NCI-H2196 treated with DMSO at 0.1 percent for 48 hours (cell line): ENCODE measurements around the gene MYO5B.
"Not testable (repeated sequence)": the region's sequence is repeated elsewhere in the genome, so short reads cannot be mapped to it uniquely, and the experiment has no call there.

Source experiments
- DNase-seq: peaks from one replicate; lab custom pipeline; 2025; ENCODE audit not compliant: unreplicated experiment; lab: John Stamatoyannopoulos, UW

MYO5B gene

DNA sequence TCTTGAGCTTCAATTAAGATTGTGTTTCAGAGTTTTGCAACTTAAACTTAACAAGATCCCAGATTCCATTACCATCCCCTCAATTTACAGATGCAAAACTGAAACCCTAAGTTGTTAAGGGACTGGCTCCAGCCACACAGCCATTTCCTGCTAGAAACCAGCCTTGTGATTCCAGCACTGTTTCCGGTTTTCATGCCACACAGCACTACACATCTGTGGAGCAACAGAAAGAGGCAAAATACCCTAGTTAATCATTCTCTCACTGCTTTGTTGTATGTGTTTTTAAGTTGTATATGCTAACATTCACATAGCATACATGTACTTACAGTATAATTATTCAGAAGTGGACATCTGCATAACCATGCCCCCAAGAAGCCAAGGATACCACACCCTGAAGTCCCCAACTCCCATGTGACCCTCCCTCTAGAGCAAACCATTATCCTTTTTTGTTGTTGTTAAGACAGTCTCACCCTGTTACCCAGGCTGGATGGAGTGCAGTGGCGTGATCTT is 87.4 kb downstream of the MYO5B start:
- no peak for DNase-seq

DNA sequence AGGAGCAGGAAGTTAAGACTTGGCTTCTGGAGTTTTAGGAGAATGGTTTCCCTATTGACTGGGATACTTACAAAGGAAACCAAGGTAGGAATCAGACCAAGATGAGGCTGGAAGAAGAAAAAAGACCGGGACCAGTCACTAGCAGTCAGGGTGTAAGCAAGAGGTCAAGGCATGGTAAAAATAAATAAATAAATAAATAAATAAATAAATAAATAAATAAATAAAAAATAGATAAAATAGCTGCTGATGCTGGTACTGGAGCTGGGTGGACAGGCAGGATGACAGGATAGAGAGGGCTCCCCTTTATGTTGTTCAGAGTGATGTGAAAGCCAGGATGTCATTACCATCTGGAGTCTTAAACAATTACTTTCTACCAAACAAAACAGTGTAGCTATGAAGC is 89.9 kb downstream of the MYO5B start:
- DNase-seq, result no peak

DNA sequence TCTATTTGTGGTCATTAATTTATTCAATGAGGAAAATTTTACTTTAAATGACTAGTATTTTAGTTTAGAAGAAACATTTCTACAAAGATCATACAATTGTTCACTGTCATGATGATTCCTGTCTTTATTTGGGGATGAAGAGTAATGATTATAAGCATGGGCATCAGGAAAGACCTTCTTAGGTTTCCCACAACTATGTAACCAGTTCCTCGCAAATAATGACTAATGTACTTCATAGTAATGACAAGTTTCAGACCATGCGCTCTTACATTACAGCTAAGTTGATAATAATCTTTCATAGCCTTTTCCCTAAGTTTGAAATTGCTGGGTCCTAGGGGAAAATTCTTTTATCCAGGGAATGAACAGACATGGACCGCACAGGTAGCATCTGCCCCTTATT is 90.5 kb downstream of the MYO5B start:
- no peak for DNase-seq

DNA sequence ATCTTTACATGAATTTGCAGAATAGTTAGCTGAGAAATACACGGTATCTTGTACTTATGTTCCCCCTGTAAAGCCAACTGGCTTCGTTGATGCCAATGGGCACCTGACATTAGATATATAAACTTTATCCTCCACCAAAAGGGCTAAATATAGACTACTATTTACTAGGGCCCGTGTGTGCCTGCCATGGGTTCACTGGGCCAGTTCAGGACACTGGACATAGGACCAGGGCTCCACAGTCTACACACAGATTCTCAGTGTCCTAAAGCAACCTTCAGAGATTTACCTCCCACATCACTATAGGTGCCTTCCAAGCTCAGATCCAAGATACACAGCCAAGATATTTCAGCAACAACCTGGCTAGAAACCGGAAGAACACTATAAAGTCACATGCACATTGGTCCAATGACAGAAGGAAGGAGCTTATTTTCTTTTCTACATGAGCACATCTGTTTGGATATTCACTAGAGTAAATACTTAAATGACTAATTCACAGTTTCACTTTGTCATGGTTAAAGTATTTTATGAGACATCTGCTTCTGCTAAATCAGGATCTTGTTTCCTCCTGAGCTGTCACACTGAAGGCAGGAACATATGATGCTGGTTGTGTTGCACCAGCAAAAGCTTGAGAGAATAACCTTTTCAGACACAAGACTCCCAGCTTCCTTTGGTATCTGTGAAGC is 95.1 kb downstream of the MYO5B start:
- DNase-seq, result peak; percentile 44

DNA sequence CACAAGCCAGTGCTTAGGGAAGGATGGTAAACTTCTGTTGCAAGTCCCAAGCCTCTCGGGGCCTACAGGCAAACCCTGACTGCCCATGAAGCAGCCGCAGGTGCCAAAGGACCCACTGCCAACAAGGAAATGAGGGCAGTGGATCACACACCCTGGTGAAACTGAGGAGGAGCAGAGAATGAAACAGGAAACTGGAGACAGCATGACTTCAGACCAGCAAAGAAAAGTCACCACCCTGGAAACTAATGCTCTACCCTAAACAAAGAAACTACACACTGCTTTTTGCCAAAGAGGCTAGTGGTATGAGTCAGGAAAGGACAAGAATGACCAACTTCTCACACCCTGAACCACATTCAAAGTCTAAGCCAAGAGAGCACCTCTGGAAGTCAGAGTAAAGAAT is 97.2 kb downstream of the MYO5B start:
- DNase-seq, result peak; percentile 51

DNA sequence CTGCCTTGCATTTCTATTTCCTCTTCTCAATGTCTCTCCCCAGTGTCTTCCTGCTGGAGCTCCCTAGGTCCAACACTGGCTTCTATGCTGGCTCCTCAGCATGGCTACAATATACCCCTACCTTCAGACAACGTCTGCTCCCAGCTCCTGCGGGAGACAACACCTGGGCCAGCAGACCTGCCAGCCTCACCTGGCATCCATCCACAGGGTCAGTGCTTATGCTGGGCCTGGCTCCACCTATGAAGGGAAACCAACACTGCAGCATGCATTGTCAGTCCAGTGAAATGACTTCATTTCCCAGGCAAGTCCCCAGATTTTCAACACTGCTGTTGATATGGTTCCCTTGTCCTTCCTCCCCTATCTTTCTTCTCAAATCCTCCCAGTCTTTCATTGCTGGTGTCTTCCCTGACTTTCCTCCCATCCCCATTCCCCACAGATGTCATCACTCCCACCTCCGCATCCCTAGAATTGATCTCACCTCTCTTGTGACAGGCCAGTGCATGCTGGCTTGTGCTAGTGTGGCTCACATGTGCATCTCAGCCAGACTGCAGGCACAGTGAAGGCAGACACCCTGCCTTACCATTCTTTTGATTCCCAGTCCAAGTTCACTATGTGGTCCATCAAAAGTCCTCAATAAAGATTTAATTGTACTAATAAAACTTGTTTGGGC is 98.0 kb downstream of the MYO5B start:
- DNase-seq, result peak; percentile 53

DNA sequence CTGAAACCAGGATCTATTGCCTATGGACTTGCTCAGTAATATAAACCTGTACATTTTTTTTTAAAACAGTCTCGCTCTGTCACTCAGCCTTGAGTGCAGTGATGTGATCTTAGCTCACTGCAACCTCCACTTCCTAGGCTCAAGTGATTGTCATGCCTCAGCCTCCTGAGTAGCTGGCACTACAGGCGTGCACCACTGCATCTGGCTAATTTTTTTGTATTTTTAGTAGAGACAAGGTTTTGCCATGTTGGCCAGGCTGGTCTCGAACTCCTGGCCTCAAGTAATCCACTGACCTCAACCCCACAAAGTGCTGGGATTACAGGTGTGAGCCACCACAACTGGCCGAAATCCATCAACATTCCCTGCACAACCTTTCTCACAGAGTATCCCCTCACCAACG is 100.2 kb downstream of the MYO5B start:
- DNase-seq, result not testable (repeated sequence)

DNA sequence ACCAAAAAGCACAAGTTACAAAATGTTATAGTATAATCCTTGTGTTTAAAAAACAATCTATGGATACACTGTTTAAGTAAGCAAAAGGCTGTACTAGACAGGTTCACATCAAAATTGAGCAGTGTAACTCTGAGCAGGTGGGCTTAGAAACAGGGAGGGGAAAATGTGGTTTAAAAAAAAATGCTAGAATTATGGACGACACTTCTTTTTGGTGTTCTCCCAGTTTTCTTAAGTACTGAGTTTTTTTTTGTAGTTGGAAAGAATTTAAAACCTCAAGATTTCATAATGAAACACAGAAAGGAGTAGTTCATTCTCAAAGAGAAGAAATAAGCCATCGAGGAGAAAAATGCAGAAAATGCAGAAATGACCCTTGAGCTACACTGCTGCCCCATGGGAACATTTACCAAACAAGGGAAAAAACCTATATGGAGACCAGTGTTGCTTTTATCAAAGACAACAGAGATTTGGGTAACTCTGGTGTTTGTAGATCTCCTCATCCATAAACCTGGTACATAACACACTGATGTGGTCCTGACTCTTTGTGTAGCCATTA is 100.7 kb downstream of the MYO5B start:
- no peak for DNase-seq

DNA sequence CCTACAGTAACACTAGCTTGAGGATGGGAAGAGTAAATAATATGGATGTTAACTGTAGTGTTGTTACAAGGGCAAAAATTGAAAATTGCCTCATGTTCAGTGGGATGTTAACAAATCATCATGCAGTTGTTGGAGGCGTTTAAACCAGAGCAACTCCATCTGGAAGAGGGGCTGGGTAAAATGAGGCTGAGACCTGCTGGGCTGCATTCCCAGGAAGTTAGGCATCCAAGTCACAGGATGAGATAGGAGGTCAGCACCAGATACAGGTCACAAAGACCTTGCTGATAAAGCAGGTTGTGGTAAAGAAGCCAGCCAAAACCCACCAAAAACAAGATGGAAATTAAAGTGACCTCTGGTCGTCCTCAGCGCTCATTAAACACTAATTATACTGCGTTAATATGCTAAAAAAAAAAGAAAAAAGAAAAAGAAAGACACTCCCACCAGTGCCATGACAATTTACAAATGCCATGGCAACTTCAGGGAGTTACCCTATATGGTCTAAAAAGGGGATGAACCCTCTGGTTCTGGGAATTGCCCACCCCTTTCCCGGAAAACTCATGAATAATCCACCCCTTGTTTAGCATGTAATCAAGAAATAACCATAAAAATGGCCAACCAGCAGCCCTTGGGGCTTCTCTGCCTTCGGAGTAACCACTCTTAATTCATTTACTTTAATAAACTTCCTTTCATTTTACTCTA is 101.4 kb downstream of the MYO5B start:
- DNase-seq, result no peak

DNA sequence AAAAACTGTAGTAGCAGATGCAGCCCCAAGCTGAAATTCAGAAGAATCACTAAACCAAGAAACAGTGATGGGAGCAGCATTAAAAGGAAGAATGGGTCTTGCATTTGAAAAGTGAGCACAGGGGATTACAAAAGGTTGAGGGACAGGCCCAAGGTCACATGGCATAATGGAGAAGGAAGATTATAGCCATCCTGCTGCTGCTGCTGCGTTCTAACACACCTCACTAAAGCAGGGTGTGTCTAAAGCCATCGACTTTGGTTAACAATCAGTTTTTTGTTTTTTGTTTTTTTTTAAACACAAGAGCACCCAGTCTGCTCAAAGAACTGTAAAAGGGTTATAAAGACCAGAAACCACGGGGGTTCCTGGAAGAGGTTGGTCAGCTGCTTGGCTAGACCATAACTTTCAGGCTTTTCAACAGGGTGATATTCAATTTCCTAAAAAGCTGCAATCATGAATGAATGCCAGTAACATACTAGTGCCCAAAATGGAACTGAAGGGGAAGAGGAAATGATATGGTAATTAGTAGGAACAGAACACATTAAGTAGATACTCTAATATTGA is 102.6 kb downstream of the MYO5B start:
- DNase-seq, result no peak

DNA sequence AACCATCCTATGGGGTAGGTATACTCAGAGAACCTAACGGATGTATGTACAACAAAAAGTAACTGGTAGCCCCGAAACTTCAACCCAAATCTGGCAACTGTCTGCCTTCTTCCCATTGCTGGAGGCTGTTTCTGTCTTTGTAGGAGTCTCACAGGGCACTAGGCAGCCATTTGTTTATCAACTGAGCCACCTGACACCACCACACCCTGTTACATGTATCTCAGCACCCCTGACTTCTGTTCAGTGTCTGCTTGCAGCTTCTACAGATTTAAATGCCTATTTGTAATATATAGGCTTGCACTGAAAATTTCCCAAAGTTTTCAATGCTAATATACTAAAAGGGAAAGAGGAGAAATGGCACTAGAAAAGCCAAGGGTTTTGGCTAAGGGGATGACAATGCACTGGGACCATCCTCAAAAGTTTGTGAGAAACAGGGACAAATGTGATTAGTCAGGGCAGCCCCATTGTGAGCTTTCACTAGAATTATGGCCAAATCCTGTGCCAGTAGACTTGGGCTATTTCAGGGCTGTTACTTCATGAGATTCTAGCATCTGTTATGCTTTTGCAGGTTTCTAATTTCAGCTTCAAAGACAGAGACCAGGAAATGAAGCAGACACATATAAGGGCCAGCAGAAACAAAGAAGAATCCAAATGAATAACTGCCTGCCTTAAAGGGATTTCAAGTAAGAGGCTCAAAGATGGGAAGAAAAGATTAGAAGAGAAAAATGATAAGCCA is 103.3 kb downstream of the MYO5B start:
- peak; percentile 25 for DNase-seq

DNA sequence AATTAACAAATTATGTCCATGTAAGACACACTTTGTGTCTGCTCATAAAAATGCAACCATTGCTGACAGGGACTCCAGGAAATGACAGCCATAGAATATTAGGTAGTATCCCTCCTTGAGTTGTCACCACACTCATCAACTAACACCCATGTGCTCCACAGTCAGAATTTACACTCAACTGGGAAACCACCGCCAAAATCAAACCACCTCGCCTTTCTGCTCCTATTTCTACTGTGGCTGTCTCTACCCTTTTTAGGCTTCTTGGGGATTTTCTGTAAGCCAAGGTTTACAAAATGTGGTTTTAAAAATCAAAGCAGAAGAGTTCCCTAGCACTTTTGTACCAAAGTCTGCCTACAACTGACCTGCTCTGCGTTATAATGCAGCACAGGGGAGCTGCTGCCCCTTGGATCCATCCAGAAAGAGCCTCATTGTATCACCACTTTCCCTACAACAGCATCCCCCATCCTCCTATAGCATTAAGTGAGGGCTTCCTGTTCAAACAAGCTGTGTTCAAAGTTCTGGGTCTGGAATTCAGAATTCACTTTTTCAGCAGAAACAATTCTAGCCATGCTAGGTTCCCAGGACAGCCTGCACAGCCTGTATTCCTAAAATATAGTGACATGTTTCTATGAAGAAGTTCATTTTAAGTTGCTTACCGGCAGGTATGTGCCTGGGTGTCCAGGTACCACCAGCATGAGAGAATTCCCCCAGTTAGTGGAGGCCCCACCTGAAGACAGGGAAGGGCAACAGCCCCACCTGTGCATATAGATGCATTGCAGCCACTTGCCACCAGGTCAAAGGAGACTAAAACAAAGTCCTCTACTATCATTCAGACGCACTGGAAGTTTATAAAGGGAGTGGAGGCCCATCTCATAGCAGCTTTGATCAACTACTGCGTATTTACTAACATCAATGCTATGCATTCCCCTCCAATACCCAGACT is 104.3 kb downstream of the MYO5B start:
- DNase-seq, result no peak

DNA sequence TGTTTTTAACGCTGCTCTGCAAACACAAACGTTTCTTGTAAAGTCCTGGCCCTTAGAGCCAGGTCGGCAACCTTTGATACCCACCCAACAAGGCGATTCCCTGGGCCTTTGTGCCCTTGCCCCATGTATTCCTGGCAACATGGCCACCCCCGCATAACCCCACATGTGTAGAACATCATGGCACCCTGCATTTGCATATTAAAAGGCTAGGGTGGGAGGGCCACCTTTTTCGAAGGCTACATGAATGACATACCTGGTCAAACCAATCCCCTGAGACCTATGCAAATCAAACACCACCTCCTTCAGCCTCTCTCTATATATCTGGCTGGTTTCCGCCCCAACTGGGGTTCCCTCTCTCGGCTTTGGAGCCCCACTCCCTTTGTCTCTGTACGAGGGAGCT is 105.2 kb downstream of the MYO5B start:
- DNase-seq, result no peak

DNA sequence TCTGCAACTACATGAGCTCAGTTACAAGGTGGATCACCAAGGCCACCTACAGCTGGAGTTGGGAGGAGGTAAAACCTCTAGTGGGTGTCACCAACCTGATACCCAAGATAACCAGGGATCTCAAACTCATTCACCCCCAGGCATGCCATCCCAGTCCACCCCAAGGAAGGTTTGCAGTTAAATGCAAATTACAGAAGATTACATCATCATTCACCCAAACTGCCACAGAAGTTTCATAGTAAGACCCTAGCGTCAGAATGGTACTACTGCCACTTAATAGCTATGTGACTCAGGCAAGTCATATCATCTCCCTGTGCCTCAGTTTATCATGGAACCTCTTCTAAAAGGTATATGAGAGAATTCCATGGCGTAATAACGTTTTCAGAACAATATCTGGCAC is 111.2 kb downstream of the MYO5B start:
- no peak for DNase-seq

DNA sequence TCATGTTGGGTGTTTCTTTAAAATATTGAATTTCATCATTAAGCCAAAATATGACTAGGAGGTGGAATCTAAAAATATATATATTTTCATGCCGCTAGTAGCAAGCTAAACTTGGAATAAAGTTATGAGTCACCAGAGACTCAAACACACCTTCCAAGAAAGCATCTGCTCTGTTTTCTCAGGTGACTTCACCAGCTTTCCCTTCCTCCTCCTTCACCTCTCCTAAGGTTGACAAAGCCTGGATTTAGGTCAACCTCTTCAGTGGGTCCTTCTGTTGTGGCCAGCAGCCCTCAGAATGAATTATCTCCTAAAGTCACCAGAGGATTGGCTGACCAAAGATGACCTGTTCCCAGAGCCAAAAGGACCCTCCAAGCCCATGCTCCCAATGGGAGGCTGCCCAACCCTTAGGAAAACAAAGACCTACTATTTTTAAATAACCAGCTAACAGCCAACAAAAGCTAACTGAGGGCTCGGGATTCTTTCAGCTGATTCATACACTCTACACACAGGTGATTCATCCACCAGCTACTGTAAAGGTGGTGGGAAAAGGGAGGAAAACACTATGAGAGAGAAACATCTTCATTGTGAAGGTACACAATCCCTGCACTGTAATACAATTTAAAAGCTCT is 113.9 kb downstream of the MYO5B start:
- DNase-seq, result peak; percentile 24

DNA sequence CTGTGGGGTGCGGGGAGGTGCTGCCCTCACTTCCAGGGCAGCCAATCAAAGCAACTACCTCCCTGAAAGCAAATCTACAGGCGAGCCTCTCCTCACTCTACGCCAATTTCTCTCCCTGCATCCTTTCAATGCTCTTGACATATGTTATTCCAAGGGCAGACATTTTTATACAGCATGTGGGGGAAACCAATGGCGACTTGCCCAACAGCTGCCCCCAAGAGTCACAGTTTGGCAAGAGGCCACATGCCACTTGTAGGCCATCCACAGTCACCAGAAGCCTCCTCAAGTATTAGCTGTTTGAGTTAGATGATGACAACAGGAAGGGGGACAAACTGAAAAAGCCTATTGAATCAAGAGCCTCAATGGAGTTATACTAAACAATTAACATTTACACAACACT is 114.6 kb downstream of the MYO5B start:
- DNase-seq, result no peak

DNA sequence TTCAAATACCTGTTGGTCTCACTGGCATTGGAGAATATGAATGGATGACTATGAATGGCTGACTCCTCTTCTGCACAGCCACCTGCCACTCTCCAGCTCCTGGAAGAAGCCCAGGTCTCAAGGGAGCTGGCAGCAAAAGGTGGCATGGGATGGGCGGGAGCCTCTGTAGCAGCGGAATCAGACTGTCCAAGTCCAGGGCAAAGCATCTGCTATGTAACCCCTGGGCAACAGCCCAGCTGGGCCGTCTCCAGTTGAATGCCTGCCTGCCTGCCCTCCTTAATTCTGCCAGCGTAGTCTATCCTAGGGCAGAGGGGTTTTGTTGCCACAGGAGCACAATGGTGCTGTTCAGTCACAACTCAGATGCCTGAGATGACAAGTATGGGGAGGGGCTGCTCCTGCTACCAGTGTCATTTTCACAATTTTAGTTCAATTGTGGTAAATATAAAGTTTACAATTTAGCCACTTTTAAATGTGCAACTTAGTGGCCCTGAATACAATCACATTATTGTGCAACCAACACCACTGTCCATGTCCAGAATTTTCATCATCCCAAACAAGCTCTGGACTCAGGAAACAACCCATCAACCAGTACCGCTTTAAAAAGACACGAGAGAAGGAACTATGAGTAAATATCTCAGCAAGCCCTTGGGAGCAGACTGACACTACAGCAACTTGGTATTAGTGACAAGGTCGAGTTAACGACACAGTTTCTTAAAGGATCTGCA is 115.2 kb downstream of the MYO5B start:
- DNase-seq, result peak; percentile 83

DNA sequence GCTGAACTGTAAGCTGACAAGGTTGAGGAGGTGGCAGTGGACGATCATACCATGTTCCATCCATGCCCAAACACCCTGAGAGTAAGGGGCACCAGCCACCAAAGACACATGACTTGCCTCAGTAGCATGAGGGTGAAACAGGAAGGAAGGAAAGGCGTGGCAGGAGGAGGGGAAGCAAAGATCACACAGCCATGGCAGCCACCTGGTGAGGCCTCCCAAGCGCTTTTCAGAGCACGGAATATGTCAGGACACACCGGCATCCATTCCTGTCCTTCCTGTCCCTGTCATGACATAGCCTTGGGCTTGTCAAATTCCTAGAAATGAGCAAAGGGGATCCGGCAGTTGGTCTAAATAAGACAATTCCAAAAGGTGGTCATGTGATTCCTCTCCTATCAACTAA is 118.7 kb downstream of the MYO5B start:
- DNase-seq, result no peak

DNA sequence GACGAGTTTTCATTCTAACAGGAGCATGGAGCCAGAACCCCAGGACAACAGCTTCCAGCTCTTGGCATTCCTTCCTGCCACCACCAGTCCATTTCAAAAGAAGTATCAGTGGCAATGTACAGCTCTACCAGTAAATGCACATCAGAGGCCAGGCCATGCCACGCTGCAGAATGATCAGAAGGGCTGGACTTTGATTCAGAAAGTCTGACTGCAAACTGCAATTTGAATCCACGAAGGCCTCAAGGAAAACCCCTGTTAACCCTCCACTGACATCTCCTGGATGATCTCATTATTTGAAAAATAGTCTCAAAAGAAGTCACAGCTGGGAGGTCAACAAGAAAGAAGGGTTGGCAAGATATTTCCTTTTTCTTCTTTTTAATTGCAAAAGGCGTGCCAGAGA is 119.2 kb downstream of the MYO5B start:
- DNase-seq, result no peak
